ENCODE measurements around the gene SKI. TPM values are rescaled to one million over a fixed set of nuclear protein-coding genes. Genes with fewer than 3 reads are reported as not detected.

SKI gene
- total and polyA plus RNA-seq, 2 experiments from 2014 or later, result 9.3 to 66.8 TPM

- peaks cover 12% of the 10 kb centered on the region for H3K27me3 Mint-ChIP-seq (ENCODE audit: insufficient read depth, low read depth, poor library complexity)
- H3K4me1 ChIP-seq (ENCODE audit: insufficient read depth), result peaks cover 25% of the 10 kb centered on the region
- H3K9me3 Mint-ChIP-seq, result peaks cover 3% of the 10 kb centered on the region; the same call in 2 of the 3 replicates
- H3K27ac Mint-ChIP-seq, result no peak overlapping the region
- H3K4me1 Mint-ChIP-seq, result peaks cover 26% of the 10 kb centered on the region
- no peaks in the 10 kb centered on the region; the same call in 1 of the 2 replicates for H4K20me1 ChIP-seq (replicated peaks; ENCODE audit: insufficient read depth)
- H3K4me3 Mint-ChIP-seq, result no peak overlapping the region
- no peaks in the 10 kb centered on the region for H3K9me2 ChIP-seq (ENCODE audit: insufficient read depth)
- H3K36me3 Mint-ChIP-seq (ENCODE audit: low read depth), result peaks cover 16% of the 10 kb centered on the region
- peaks cover 69% of the 10 kb centered on the region for H3K79me2 ChIP-seq (replicated peaks; ENCODE audit: insufficient read depth)
- H3K36me3 ChIP-seq (ENCODE audit: insufficient read depth), result no peaks in the 10 kb centered on the region
- H3K4me2 ChIP-seq, result no peak overlapping the region
- TF ChIP-seq STAT1 (IDR thresholded peaks at IDR 0.05; ENCODE audit: unreplicated experiment) (no peak), ETS1 (IDR thresholded peaks at IDR 0.05) (no peak), CREB1 (CRISPR knock-in tag; IDR thresholded peaks at IDR 0.05; ENCODE audit: low read depth) (no peak), EZH2 (IDR thresholded peaks at IDR 0.05; ENCODE audit: low read depth, unreplicated experiment) (no peak), ZNF331 (CRISPR knock-in tag; IDR thresholded peaks at IDR 0.05; ENCODE audit: low read depth) (no peak), CTCF (conservative IDR thresholded peaks at IDR 0.05; ENCODE audit: low read depth in 2 of 2) (no peak), ZNF462 (CRISPR knock-in tag; IDR thresholded peaks at IDR 0.05) (no peak), NANOG (IDR thresholded peaks at IDR 0.05; ENCODE audit: borderline replicate concordance) (no peak), JUNB (IDR thresholded peaks at IDR 0.05; ENCODE audit: unreplicated experiment) (no peak), ZNF114 (CRISPR knock-in tag; IDR thresholded peaks at IDR 0.05) (no peak), REST (IDR thresholded peaks at IDR 0.05; ENCODE audit: unreplicated experiment) (no peak), POLR2AphosphoS5 (IDR thresholded peaks at IDR 0.05; ENCODE audit: low read depth) (no peak), EZH2phosphoT487 (IDR thresholded peaks at IDR 0.05; ENCODE audit: unreplicated experiment) (no peak)
- H3K27me3 ChIP-seq (ENCODE audit: insufficient read depth), result no peaks in the 10 kb centered on the region
- H3F3A ChIP-seq (replicated peaks; ENCODE audit: low read depth), result 0 out of 2 replicates have a peak, but pooled peaks cover 11% of the 10 kb centered on the region
- no peak for ATAC-seq
- peak overlapping the region; percentile 50; the same call in 1 of the 2 replicates for H3K27ac ChIP-seq (ENCODE audit: low read depth)
- H2AFZ ChIP-seq, result no peak overlapping the region
- DNase-seq (ENCODE audit: low spot score), result no peak
- no peak overlapping the region for H3K4me3 ChIP-seq
These were observed 54.6 kb downstream of the SKI start for GRCh38 chr1:2282556-2283270.

Data from GM23338 (cell line).